Prostate gland (tissue), 2 donors: ENCODE measurements around the gene PAK5. TPM values are rescaled to one million over a fixed set of nuclear protein-coding genes. Genes with fewer than 3 reads are reported as not detected.

Source experiments
- DNase-seq: peaks from one replicate; pipeline ENCODE4 v3.0.0-alpha.2; 2019; ENCODE audit warnings: low spot score
- H3K27ac ChIP-seq, 2 donors: fragments of 200-600 bp; sonication (generic); 2 replicates each; pipeline ENCODE4 v1.5.1; 2017 to 2019
- H3K27me3 ChIP-seq: fragments of 200-600 bp; sonication (generic); replicated peaks from 2 replicates; pipeline ENCODE4 v1.5.1; 2019; ENCODE audit not compliant: insufficient read depth
- H3K36me3 ChIP-seq, 2 donors: fragments of 200-600 bp; sonication (generic); 1 replicate in 1 of 2; 2 replicates in 1 of 2; pipeline versions ENCODE4 v1.5.1 to v1.8.1; 2017 to 2019
- H3K4me1 ChIP-seq: fragments of 200-600 bp; sonication (generic); replicated peaks from 2 replicates; pipeline ENCODE4 v1.5.1; 2019
- H3K4me3 ChIP-seq, 2 donors: fragments of 200-600 bp; sonication (generic); 2 replicates each; pipeline ENCODE4 v1.5.1; 2017 to 2019
- H3K9me3 ChIP-seq: fragments of 200-600 bp; sonication (generic); 2 replicates; pipeline ENCODE4 v1.5.1; 2017
- POLR2A ChIP-seq: fragments of 450-650 bp; IDR thresholded peaks from one replicate; pipeline ENCODE4 v1.6.1; 2016; ENCODE audit warnings: antibody characterized with exemption, mild to moderate bottlenecking
- POLR2AphosphoS5 ChIP-seq: sonication (generic); formaldehyde crosslinking; IDR thresholded peaks from one replicate; pipeline ENCODE4 v1.6.1; 2017; ENCODE audit warnings: antibody characterized with exemption
- WGBS: methylation state at CpG from one replicate; pipeline ENCODE4 v1.1.5; 2018; 5-methylcytosine and 5-hydroxymethylcytosine counted together
- intact Hi-C: fragments of 100-400 bp; cut with DNase I; formaldehyde crosslinking; loops from one replicate; pipeline ENCODE4 v1.14.2; 2022
- total RNA-seq, 2 donors: library from RNA; depleted of rRNA; stranded (reverse); fragments of >200 nt; gene quantifications; one replicate each; pipeline ENCODE4 v1.1.0, GENCODE V29; 2016
- TF ChIP-seq, protein P1 (sequence below), 4 experiments: fragments of 200-600 bp in 2 of 4; fragments of 450-650 bp in 2 of 4; sonication (generic) in 2 of 4; IDR thresholded peaks; 1 replicate in 3 of 4; 2 replicates in 1 of 4; pipeline ENCODE4 v1.5.1; 2016 to 2019; ENCODE audit warnings: antibody characterized with exemption in 4 of 4, mild to moderate bottlenecking in 2 of 4, moderate library complexity in 2 of 4

Gene PAK5
- total RNA-seq, 2 donors from 2014 or later, result 1.4 to 1.9 TPM

DNA sequence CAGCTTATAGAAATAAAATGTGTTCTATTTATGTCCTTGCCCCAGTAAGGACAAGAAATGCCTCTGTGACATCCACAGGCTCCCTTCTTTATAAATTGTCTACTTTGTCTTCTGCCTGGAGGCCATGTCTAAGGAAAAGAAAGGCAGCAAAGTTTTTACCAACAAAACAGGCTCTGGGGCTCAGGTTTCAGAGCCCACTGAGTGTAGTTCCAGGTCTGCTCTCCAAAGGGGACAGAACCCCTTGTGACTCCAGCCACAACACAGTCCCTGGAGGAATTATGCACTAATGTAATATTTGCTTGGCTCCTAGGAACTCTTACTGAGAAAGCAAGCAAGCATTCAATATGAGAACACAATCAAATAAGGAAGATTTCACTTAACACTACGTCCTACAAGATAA lies 80.1 kb downstream of the PAK5 start:
- no peak for DNase-seq
- Histone ChIP-seq H3K27ac (no peak overlapping the region), H3K9me3 (no peaks in the 10 kb centered on the region), H3K36me3 (no peaks in the 10 kb centered on the region), H3K4me3 (no peak overlapping the region), H3K27me3 (no peaks in the 10 kb centered on the region), H3K4me1 (no peaks in the 10 kb centered on the region)
- TF ChIP-seq, protein P1, sequence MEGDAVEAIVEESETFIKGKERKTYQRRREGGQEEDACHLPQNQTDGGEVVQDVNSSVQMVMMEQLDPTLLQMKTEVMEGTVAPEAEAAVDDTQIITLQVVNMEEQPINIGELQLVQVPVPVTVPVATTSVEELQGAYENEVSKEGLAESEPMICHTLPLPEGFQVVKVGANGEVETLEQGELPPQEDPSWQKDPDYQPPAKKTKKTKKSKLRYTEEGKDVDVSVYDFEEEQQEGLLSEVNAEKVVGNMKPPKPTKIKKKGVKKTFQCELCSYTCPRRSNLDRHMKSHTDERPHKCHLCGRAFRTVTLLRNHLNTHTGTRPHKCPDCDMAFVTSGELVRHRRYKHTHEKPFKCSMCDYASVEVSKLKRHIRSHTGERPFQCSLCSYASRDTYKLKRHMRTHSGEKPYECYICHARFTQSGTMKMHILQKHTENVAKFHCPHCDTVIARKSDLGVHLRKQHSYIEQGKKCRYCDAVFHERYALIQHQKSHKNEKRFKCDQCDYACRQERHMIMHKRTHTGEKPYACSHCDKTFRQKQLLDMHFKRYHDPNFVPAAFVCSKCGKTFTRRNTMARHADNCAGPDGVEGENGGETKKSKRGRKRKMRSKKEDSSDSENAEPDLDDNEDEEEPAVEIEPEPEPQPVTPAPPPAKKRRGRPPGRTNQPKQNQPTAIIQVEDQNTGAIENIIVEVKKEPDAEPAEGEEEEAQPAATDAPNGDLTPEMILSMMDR (IDR thresholded peaks at IDR 0.05), result no peak
- TF ChIP-seq POLR2AphosphoS5 (no peak), POLR2A (no peak)
- 50% methylated on average over 1 of the region's 1 CpG for WGBS
- intact Hi-C loops, result no loop called here

DNA sequence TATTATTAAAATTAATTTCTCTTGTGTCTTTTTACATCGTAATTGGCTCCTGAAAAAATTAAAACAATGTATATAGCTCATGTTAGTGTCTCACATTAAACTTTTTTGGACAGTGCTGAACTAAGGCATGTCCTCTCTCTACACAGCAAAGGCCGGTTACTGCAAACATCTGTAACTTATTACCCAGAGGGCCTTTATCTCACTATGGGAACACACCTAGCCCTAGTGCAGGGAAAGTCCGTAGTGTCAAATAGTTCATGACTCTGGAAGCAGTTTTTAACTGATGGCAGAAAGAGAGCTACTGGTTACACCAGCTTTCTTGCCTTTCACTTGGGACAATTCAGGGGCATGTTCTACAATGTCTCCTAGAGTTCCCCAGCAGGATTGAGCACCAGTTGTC lies 82.2 kb downstream of the PAK5 start:
- TF ChIP-seq POLR2AphosphoS5, result no peak
- no peak for TF ChIP-seq POLR2A
- TF ChIP-seq, protein P1 (IDR thresholded peaks at IDR 0.05), result no peak
- no peaks in the 10 kb centered on the region for H3K27me3 ChIP-seq
- no peak for DNase-seq
- intact Hi-C loops, result no loop called here
- no peak overlapping the region for H3K4me3 ChIP-seq
- H3K36me3 ChIP-seq, result no peaks in the 10 kb centered on the region
- WGBS, result 84% methylated on average over 3 of the region's 3 CpGs
- no peaks in the 10 kb centered on the region for H3K4me1 ChIP-seq
- H3K27ac ChIP-seq, result no peak overlapping the region
- H3K9me3 ChIP-seq, result no peaks in the 10 kb centered on the region

DNA sequence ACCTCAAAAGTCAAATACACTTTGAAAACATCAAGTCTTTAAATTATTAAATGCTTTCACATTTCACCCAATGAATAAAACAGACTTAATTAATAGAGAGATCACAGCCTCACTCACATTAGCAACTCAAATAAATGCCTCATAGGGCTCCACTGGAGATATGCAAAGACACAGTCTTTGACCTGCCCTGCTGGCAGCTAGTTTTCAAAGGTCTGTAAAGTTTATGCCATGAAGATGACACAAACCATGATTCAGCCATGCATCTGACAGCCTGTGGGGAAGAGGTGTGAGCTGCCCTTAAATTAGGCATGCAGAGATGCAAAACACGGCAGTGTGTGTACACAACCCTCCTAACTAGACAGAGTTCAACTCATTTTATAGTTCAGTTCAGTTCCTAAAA lies 83.6 kb downstream of the PAK5 start:
- Histone ChIP-seq H3K36me3 (no peaks in the 10 kb centered on the region), H3K9me3 (no peaks in the 10 kb centered on the region), H3K4me1 (no peaks in the 10 kb centered on the region), H3K27me3 (no peaks in the 10 kb centered on the region), H3K4me3 (no peak overlapping the region), H3K27ac (no peak overlapping the region)
- intact Hi-C loops, result no loop called here
- TF ChIP-seq, protein P1 (IDR thresholded peaks at IDR 0.05), result no peak
- TF ChIP-seq POLR2A (no peak), POLR2AphosphoS5 (no peak)
- no peak for DNase-seq
- WGBS, result 44% methylated on average over 1 of the region's 1 CpG

DNA sequence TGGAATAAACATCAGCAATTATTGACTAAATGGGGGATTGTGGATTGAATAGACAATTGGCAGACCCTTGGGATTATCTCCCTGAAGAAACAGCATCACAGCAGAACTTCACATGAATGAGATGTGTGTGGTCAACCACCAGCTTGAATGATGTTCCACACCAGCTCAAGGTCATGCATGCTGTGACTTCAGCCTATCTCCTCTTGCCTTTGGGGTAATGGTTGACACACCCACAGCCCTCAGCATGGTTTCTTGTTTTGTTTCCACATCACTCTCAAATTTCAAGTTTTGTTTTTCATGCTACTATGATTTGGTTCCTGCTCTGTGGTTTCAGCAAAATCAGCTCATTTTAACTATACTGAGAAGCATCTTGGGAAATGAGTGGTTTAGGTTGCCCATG lies 94.3 kb downstream of the PAK5 start:
- Histone ChIP-seq H3K9me3 (no peaks in the 10 kb centered on the region), H3K27me3 (no peaks in the 10 kb centered on the region), H3K27ac (no peak overlapping the region), H3K4me1 (no peaks in the 10 kb centered on the region), H3K4me3 (no peak overlapping the region), H3K36me3 (no peaks in the 10 kb centered on the region)
- DNase-seq, result no peak
- no peak for TF ChIP-seq POLR2A
- TF ChIP-seq, protein P1 (IDR thresholded peaks at IDR 0.05), result no peak
- no peak for TF ChIP-seq POLR2AphosphoS5
- intact Hi-C loops, result no loop called here

DNA sequence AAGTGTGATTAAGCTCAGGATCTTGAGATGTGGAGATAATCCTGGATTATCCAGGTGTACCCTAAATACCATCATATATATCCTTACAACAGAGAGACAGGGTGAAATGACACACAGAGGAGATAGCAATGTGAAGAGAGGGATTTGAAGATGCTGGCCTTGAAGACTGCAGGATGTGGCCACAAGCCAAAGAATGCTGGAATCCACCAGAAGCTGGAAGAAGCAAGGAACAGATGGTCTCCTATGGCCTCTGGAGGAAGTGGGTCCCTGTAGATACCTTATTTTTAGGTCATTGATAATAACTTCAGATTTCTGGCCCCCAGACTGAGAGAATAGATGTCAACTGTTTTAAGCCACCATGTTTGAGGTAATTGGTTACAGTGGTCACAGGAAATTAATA lies 95.0 kb downstream of the PAK5 start:
- TF ChIP-seq POLR2A, result no peak
- no peak for TF ChIP-seq POLR2AphosphoS5
- TF ChIP-seq, protein P1 (IDR thresholded peaks at IDR 0.05), result no peak
- Histone ChIP-seq H3K27ac (no peak overlapping the region), H3K9me3 (no peaks in the 10 kb centered on the region), H3K4me1 (no peaks in the 10 kb centered on the region), H3K27me3 (no peaks in the 10 kb centered on the region), H3K36me3 (no peaks in the 10 kb centered on the region), H3K4me3 (no peak overlapping the region)
- no peak for DNase-seq
- intact Hi-C loops, result no loop called here
